SU-DHL-6 (cell line): ENCODE data around the gene CACTIN.

Experiments used
- EZH2phosphoT487 ChIP-seq: fragments of 200-600 bp; sonication (generic), shearing (Covaris generic); conservative IDR thresholded peaks from 2 replicates; pipeline ENCODE4 v1.6.1; 2018; ENCODE audit warnings: mild to moderate bottlenecking, antibody characterized with exemption, low read length, moderate library complexity, mixed read lengths
- TF ChIP-seq, protein P1 (sequence below): fragments of 200-600 bp; sonication (generic); IDR thresholded peaks from one replicate; pipeline ENCODE4 v1.5.1; 2017; ENCODE audit warnings: antibody characterized with exemption, mild to moderate bottlenecking, low read length, moderate library complexity; ENCODE audit not compliant: insufficient read depth, poor library complexity, severe bottlenecking

DNA sequence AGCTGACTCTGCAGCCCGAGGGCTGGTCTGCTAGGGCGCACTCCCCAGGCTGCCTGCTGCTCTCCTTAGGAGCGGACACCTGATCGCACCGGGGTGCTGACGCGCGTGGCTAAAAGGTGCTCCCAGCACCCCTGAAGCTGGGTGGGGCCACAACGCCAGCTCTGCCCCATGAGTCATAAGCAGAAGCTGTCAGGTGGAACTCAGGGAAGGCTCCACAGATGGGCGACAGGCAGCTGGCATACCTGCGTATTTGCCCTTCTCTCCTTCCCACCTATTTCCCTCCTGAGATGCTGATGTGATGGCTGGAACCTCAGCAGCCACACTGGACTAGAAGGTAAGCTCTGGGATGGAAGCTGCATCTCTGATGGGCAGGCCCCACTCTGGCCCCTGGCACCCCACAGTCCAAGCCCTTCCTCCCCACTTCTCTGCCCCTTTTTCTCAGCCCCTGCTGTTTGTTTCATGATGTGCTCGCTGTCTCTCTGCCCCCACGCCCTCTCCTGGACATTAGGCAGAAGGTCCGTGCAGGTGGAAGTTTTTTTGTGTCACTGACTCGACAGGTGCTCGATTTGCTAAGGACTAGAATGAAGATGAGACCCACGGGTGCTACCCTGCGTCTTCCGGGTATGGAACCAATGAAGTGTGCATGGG is 30.3 kb upstream of the CACTIN start:
- TF ChIP-seq, protein P1, sequence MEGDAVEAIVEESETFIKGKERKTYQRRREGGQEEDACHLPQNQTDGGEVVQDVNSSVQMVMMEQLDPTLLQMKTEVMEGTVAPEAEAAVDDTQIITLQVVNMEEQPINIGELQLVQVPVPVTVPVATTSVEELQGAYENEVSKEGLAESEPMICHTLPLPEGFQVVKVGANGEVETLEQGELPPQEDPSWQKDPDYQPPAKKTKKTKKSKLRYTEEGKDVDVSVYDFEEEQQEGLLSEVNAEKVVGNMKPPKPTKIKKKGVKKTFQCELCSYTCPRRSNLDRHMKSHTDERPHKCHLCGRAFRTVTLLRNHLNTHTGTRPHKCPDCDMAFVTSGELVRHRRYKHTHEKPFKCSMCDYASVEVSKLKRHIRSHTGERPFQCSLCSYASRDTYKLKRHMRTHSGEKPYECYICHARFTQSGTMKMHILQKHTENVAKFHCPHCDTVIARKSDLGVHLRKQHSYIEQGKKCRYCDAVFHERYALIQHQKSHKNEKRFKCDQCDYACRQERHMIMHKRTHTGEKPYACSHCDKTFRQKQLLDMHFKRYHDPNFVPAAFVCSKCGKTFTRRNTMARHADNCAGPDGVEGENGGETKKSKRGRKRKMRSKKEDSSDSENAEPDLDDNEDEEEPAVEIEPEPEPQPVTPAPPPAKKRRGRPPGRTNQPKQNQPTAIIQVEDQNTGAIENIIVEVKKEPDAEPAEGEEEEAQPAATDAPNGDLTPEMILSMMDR: no peak
- no peak for TF ChIP-seq EZH2phosphoT487
